GM12891 (cell line): ENCODE data around the gene KATNIP.

Experiments
- DNase-seq: peaks from one replicate; pipeline ENCODE4 v3.0.0; 2011; ENCODE audit warnings: low spot score; ENCODE audit not compliant: insufficient read length
- FAIRE-seq: peaks from 2 replicates; lab custom pipeline; 2011; peaks lifted over from hg19 to GRCh38; lab: Jason Lieb, UNC
- PAX5 ChIP-seq: IDR thresholded peaks from 2 replicates; pipeline ENCODE4 v1.6.1; 2011; ENCODE audit warnings: low read length, moderate library complexity, mild to moderate bottlenecking; ENCODE audit not compliant: insufficient read depth, severe bottlenecking
- POLR2A ChIP-seq: IDR thresholded peaks from 2 replicates; pipeline ENCODE4 v1.6.1; 2011; ENCODE audit warnings: low read depth, low read length, control low read depth
- POLR2AphosphoS5 ChIP-seq: IDR thresholded peaks from 2 replicates; pipeline ENCODE4 v1.6.1; 2011; ENCODE audit warnings: low read depth, low read length, control low read depth
- POU2F2 ChIP-seq: IDR thresholded peaks from 2 replicates; pipeline ENCODE4 v1.6.1; 2011; ENCODE audit warnings: low read depth, mild to moderate bottlenecking, control low read depth, low read length, moderate library complexity
- SPI1 ChIP-seq: IDR thresholded peaks from 2 replicates; pipeline ENCODE4 v1.6.1; 2011; ENCODE audit warnings: low read depth, low read length, control low read depth
- TAF1 ChIP-seq: IDR thresholded peaks from 2 replicates; pipeline ENCODE4 v1.6.1; 2011; ENCODE audit warnings: low read depth, low read length, control low read depth

The KATNIP gene

DNA sequence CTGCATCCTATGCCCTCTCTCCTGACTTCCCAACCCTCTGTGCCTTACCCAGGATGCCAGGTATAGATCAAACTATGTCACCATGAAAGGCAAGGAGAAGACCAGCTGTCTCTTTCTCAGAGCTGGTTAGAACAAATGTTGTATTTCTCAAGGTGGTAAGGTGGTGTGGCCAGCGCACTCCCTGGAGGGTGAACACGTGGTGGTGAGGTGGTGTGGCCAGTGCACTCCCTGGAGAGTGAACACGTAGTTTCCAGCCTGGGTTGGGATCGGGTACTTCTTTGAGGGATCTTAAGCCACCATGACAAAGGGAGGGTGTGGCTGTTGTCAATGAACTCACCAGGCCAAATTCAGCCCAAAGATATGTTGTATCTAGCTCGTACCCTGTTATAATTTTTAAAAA is 26.8 kb downstream of the KATNIP start:
- FAIRE-seq, result no peak
- TF ChIP-seq POLR2A (no peak), TAF1 (no peak), SPI1 (no peak), PAX5 (no peak), POLR2AphosphoS5 (no peak), POU2F2 (no peak)

DNA sequence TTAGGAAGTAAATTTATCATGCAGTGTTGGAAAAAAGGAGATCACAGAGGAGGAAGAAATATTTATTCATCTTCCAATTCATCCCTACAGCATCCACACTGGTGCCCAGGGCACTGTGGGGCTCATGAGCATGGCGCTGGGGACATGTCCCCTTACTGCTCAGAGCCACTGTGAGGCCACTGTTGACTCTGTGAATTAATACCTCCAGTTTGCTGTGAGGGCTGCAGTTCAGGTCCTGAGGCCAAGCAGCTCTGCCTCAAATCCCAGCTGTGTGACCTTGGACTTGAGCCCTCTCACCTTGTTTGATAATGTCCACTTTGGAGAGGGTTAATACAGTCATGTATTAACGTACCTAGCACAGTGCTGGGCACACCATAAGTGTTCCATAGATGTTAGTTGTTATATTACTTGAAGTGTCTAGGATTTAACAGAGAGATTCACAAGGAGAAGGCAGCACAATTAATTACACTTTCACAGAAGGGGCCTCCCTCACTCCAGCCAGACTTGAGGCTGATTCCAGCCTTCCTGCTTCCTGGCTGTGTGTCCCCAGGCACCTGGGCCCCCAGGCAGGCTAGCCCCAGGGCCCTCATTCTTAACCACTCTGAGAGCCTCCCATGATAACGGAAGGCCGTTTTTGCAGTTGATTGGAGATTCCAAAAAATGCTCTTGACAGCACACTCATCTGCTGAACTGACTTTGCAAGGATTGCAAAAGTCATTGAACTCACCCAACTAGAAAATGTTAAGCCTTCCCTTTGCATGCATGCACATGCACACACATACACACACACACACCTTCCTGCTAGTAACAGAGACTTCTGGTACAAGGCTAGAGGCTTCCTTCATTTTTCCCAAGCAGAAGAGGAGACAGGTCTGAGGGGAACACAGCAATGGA is 29.4 kb downstream of the KATNIP start:
- FAIRE-seq, result no peak
- no peak for DNase-seq

More for the DNA sequence above, 26.8 kb downstream of the KATNIP start:
- no peak for DNase-seq

DNA sequence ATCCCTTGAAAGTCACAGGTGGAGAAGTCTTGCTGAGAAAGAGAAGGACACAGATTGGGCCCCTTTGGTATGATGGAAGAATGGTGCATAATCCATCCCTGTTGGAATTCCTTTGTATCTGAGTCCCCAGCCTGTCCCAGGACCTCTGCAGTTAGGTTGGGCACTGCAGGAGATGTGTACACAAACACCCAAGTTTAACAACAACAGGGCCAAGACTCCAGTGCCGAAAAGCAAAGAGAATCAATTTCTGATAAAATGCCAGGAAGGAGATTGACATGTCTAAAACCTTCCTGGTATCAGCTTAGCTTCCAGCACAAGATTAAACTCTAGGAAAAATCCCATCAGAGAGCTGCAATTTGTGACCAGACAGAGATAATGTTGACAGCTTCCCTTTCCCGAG is 32.9 kb downstream of the KATNIP start:
- DNase-seq (no peak), FAIRE-seq (no peak)
- TF ChIP-seq POU2F2 (no peak), SPI1 (no peak), PAX5 (no peak), POLR2A (no peak), TAF1 (no peak)

More for the DNA sequence above, 29.4 kb downstream of the KATNIP start:
- no peak for TF ChIP-seq POLR2AphosphoS5
- no peak for TF ChIP-seq SPI1
- no peak for TF ChIP-seq POU2F2
- TF ChIP-seq TAF1, result no peak

DNA sequence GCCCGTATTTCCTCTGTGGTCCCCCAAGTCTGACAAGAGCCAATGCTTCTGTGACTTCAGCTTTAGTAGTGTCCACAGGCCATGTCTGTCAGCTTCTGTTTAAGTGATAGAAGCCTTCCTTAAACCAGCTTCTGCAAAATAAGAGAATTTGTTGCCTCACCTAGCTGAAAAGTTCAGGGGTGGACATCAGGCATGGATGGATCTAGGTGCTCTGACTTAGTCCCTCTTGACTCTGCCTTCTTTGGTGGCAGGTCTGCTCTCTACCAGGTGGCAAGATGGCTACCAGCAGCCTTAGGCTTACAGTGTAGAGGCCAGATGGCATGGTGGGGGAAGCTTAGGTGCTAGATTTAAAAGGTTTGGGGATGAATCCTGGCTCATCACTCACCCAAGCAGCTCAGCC is 33.7 kb downstream of the KATNIP start:
- no peak for DNase-seq
- no peak for FAIRE-seq
- TF ChIP-seq TAF1 (no peak), SPI1 (no peak), PAX5 (no peak), POLR2AphosphoS5 (no peak), POU2F2 (no peak), POLR2A (no peak)

DNA sequence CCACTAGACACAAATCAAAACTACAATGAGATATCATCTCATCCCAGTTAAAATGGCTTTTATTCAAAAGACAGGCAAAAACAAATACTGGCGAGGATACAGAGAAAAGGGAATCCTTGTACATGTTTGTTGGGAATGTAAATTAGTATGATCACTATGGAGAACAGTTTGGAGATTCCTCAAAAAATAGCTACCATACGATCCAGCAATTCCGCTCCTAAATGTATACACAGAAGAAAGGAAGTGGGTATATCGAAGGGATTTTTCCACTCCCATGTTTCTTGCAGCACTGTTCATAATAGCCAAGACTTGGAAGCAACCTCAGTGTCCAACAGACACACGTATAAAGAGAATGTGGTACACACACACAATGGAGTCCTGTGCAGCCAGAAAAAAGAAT is 35.3 kb downstream of the KATNIP start:
- FAIRE-seq (no peak), DNase-seq (no peak)
- no peak for TF ChIP-seq POU2F2
- TF ChIP-seq POLR2A, result no peak
- no peak for TF ChIP-seq SPI1
- no peak for TF ChIP-seq TAF1
- no peak for TF ChIP-seq PAX5
- TF ChIP-seq POLR2AphosphoS5, result no peak

DNA sequence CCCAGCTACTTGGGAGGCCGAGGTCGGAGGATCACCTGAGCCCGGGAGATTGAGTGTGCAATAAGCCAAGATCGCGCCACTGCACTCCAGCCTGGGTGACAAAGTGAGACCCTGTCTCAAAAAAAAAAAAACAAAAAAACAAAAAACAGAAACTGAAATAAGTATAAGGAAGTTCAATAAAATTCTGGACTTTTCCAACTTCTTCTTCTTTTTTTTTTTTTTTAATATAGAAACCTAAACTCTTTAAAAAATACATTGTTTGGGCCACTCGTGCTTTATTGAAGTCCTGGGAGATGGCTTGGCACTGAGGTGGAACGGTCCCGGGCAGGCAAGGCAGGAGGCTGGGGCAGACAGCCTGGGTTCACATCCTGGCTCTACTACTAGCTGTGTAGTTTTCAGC is 36.8 kb downstream of the KATNIP start:
- DNase-seq (no peak), FAIRE-seq (no peak)
- no peak for TF ChIP-seq PAX5
- TF ChIP-seq TAF1, result no peak
- no peak for TF ChIP-seq POU2F2
- TF ChIP-seq POLR2A, result no peak
- TF ChIP-seq POLR2AphosphoS5, result no peak
- no peak for TF ChIP-seq SPI1

DNA sequence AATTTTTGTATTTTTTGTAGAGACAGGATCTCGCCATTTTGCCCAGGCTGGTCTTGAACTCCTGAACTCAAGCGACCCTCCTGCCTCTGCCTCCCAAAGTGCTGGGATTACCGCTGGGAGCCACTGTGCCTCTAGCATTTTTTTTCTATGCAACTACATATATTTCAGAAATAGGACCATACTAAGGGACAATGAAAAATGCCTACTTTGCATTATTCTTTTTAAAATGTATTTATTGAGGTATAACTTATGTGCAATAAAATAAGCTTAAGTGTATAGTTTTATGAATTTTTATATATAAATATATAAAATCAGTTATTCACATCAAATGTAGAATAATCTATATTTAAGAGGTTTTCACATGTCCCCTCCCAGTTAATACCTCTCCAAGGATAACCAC is 38.1 kb downstream of the KATNIP start:
- DNase-seq (no peak), FAIRE-seq (no peak)
- TF ChIP-seq TAF1, result no peak
- TF ChIP-seq SPI1, result no peak
- TF ChIP-seq POU2F2, result no peak
- TF ChIP-seq PAX5, result no peak
- TF ChIP-seq POLR2A, result no peak
- no peak for TF ChIP-seq POLR2AphosphoS5

DNA sequence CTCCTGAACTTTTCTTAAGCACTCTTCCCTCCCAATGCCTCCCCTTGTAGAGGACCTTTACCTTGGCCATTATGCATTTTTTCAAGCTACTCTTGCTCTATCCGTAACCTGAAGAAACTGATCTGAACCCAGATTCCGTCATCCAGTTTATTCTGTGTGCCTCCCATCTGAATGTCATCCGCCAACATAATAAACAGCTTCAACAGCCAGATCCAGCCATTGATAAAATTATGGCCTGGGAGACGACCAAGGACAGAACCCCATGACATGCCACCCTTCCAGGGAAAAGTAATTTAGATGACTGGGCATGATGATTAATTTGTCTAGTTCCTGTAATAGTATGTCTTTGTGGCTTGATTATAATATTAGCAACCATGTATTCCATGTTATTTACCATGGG is 41.9 kb downstream of the KATNIP start:
- TF ChIP-seq POLR2AphosphoS5, result no peak
- no peak for TF ChIP-seq TAF1
- no peak for TF ChIP-seq PAX5
- no peak for TF ChIP-seq POLR2A
- TF ChIP-seq POU2F2, result no peak
- no peak for TF ChIP-seq SPI1
- DNase-seq, result no peak
- FAIRE-seq, result no peak

DNA sequence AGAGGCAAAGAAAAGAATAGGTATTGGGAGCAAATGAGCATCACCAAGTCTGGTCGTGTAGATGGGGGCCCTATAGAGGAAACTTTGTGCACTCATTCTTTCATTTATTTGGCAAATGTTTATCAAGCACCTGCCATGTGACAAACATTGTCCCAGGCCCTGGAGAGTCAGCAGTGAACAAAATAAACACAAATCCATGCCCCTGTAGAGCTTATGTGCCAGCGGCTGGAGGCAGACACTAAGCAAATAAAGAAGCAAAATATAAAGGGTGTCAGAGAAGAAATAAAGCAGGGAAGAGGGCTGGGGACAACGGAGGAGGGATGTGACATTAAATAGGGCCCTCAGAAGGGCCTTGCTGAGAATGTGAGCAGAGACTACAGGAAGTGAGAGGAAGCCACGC is 45.5 kb downstream of the KATNIP start:
- DNase-seq (no peak), FAIRE-seq (no peak)
- TF ChIP-seq POU2F2 (no peak), POLR2AphosphoS5 (no peak), SPI1 (no peak), PAX5 (no peak), POLR2A (no peak)

DNA sequence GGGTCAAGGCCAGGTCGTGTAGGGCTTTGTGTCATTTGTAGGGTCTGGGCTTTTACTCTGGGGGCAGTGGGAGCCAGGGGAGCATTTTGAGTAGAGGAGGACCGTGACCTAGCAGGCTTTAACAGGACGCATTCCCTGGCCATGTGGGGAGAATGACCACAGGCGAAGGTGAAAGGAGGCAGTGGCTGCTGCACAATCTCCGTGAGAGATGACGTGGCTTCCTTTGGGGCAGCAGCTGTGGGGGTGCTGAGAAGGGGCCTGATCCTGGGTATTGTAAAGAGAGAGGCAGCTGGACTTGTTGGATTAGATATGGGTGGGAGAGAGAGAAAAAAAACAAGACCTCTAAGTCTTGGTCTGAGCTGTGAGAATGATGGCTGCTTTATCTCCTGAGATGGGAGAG is 46.0 kb downstream of the KATNIP start:
- DNase-seq (no peak), FAIRE-seq (no peak)
- TF ChIP-seq PAX5 (no peak), TAF1 (no peak), SPI1 (no peak), POLR2AphosphoS5 (no peak), POU2F2 (no peak), POLR2A (no peak)
